Lower lobe of right lung (tissue), 2 donors: Measurements from ENCODE around the gene KAT6B. TPM values are rescaled to one million over a fixed set of nuclear protein-coding genes. Genes with fewer than 3 reads are reported as not detected.
"Not testable (repeated sequence)": the region's sequence is repeated elsewhere in the genome, so short reads cannot be mapped to it uniquely, and the experiment has no call there.

Experiments used
- ATAC-seq, 2 donors: fragments of 200-7000 bp; cut with Tn5 transposase; one replicate each; pipeline ENCODE4 v1.9.1; 2020 to 2022; ENCODE audit warnings: mild to moderate bottlenecking in 2 of 2, moderate library complexity in 2 of 2
- DNase-seq: peaks from one replicate; pipeline ENCODE4 v3.0.0-alpha.2; 2020
- H3K27ac ChIP-seq: fragments of 200-600 bp; one replicate; pipeline ENCODE4 v1.8.0; 2022
- H3K27me3 ChIP-seq: fragments of 200-600 bp; one replicate; pipeline ENCODE4 v1.8.0; 2022; ENCODE audit warnings: low read depth
- H3K36me3 ChIP-seq: fragments of 200-600 bp; one replicate; pipeline ENCODE4 v1.8.0; 2022; ENCODE audit warnings: mild to moderate bottlenecking
- H3K4me1 ChIP-seq: fragments of 200-600 bp; one replicate; pipeline ENCODE4 v1.8.0; 2022
- H3K4me3 ChIP-seq: fragments of 200-600 bp; one replicate; pipeline ENCODE4 v1.8.0; 2022; ENCODE audit warnings: mild to moderate bottlenecking
- H3K9me3 ChIP-seq: fragments of 200-600 bp; one replicate; pipeline ENCODE4 v1.8.0; 2022
- CTCF ChIP-seq: fragments of 200-600 bp; IDR thresholded peaks from one replicate; pipeline ENCODE4 v1.8.0; 2022; ENCODE audit warnings: antibody characterized with exemption, mild to moderate bottlenecking
- intact Hi-C: fragments of 100-400 bp; cut with DNase I; formaldehyde crosslinking; loops from one replicate; pipeline ENCODE4 v1.11.0; 2022
- total RNA-seq: library from RNA; stranded (reverse); fragmentation: NEBNext Ultra II Directional; extraction: Animal tissue kit (Norgen Biotek cat#: 25700); gene quantifications from one replicate; pipeline ENCODE4 v1.2.1, GENCODE V29; 2021
- donor health status: DM: no; HTN: yes; CAD: no; lungs with severe emphysema.

The KAT6B gene
- total RNA-seq, 1 donor from 2014 or later: 46.3 TPM

- no peak overlapping the region for H3K4me3 ChIP-seq
- no peak for ATAC-seq
- intact Hi-C loops: no loop called here
- no peaks in the 10 kb centered on the region for H3K27me3 ChIP-seq
- no peak overlapping the region for H3K27ac ChIP-seq
- H3K4me1 ChIP-seq: no peaks in the 10 kb centered on the region
- H3K36me3 ChIP-seq: no peaks in the 10 kb centered on the region
- no peaks in the 10 kb centered on the region for H3K9me3 ChIP-seq
- DNase-seq: no peak
- TF ChIP-seq CTCF: no peak
These were observed 33.7 kb upstream of the KAT6B start for GRCh38 chr10:74792726-74793125.

- DNase-seq, H3K4me1 ChIP-seq, ATAC-seq, H3K4me3 ChIP-seq, H3K36me3 ChIP-seq, intact Hi-C loops, H3K9me3 ChIP-seq, H3K27ac ChIP-seq, H3K27me3 ChIP-seq: not testable (repeated sequence)
These were observed 33.2 kb upstream of the KAT6B start for GRCh38 chr10:74793240-74793639.

GRCh38 chr10:74794531-74794930, 31.9 kb upstream of the KAT6B start:
- intact Hi-C loops: no loop called here
- Histone ChIP-seq H3K9me3 (no peaks in the 10 kb centered on the region), H3K36me3 (no peaks in the 10 kb centered on the region), H3K4me3 (no peak overlapping the region), H3K27me3 (no peaks in the 10 kb centered on the region), H3K27ac (no peak overlapping the region), H3K4me1 (no peaks in the 10 kb centered on the region)
- DNase-seq (no peak), ATAC-seq (no peak)
- no peak for TF ChIP-seq CTCF

GRCh38 chr10:74797550-74797949, 28.9 kb upstream of the KAT6B start:
- DNase-seq: no peak
- no peaks in the 10 kb centered on the region for H3K36me3 ChIP-seq
- ATAC-seq: no peak
- H3K27ac ChIP-seq: no peak overlapping the region
- no peak for TF ChIP-seq CTCF
- intact Hi-C loops: no loop called here
- H3K4me1 ChIP-seq: no peaks in the 10 kb centered on the region
- H3K27me3 ChIP-seq: no peaks in the 10 kb centered on the region
- H3K4me3 ChIP-seq: no peak overlapping the region
- H3K9me3 ChIP-seq: no peaks in the 10 kb centered on the region

GRCh38 chr10:74799721-74800221, 26.6 kb upstream of the KAT6B start:
- Histone ChIP-seq H3K27ac (no peak overlapping the region), H3K36me3 (no peaks in the 10 kb centered on the region), H3K9me3 (no peaks in the 10 kb centered on the region), H3K4me3 (no peak overlapping the region), H3K4me1 (no peaks in the 10 kb centered on the region), H3K27me3 (no peaks in the 10 kb centered on the region)
- intact Hi-C loops: no loop called here
- no peak for TF ChIP-seq CTCF
- ATAC-seq (peak; percentile 41 to 48), DNase-seq (no peak)

GRCh38 chr10:74801447-74801846, 25.0 kb upstream of the KAT6B start:
- Histone ChIP-seq H3K27me3 (no peaks in the 10 kb centered on the region), H3K27ac (no peak overlapping the region), H3K4me1 (no peaks in the 10 kb centered on the region), H3K36me3 (no peaks in the 10 kb centered on the region), H3K4me3 (no peak overlapping the region), H3K9me3 (no peaks in the 10 kb centered on the region)
- intact Hi-C loops: no loop called here
- DNase-seq (no peak), ATAC-seq (no peak)
- TF ChIP-seq CTCF: no peak
